ENCODE data around the gene VAT1. TPM values are rescaled to one million over a fixed set of nuclear protein-coding genes. Genes with fewer than 3 reads are reported as not detected.
A peak's percentile ranks its signal among the peaks of the same experiment; 100 is the strongest.
"Not testable (repeated sequence)": the region's sequence is repeated elsewhere in the genome, so short reads cannot be mapped to it uniquely, and the experiment has no call there.

The VAT1 gene
- total and polyA plus RNA-seq, 2 experiments from 2014 or later, result 223 to 238 TPM

DNA sequence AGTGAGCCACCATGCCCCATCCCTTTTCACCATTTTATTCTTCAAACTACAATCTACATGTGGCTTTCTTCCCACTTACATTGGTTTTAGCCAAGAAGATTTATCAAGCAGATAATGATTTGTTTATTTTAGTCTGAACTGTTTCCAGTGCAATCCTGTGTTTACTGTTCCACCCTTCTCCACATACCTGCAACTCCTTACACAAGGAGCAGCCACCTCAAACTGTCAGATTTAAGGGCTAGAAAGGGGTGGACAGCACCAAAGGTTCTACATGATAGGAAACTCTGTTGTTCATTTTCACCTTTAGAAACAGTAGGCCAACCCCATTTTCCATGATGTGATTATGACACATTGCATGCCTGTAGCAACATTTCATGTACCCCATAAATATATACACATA lies 39.9 kb downstream of the VAT1 start:
- in situ Hi-C loops (cut with MboI), result no loop called here
- Histone ChIP-seq H3K27ac (no peak overlapping the region), H3K4me3 (no peak overlapping the region), H3K4me1 (ENCODE audit: insufficient read depth) (peaks cover 13% of the 10 kb centered on the region), H2AFZ (no peak overlapping the region), H3K27me3 (replicated peaks; ENCODE audit: insufficient read depth) (no peaks in the 10 kb centered on the region), H3K9ac (no peak overlapping the region), H3K9me3 (ENCODE audit: low read depth) (no peaks in the 10 kb centered on the region), H3K9me2 (ENCODE audit: insufficient read depth) (no peaks in the 10 kb centered on the region), H4K20me1 (ENCODE audit: insufficient read depth) (no peaks in the 10 kb centered on the region), H3F3A (ENCODE audit: insufficient read depth) (no peaks in the 10 kb centered on the region), H3K79me2 (ENCODE audit: insufficient read depth) (peaks cover 66% of the 10 kb centered on the region), H3K36me3 (ENCODE audit: low read depth) (no peaks in the 10 kb centered on the region), H3K4me2 (ENCODE audit: unreplicated experiment) (peak overlapping the region; percentile 18)
- no peak for DNase-seq
- no peak for TF ChIP-seq EZH2 (IDR thresholded peaks at IDR 0.05; ENCODE audit: insufficient read depth, poor library complexity, severe bottlenecking)
- no peak for TF ChIP-seq EZH2phosphoT487 (IDR thresholded peaks at IDR 0.05; ENCODE audit: insufficient read depth, low read depth)

DNA sequence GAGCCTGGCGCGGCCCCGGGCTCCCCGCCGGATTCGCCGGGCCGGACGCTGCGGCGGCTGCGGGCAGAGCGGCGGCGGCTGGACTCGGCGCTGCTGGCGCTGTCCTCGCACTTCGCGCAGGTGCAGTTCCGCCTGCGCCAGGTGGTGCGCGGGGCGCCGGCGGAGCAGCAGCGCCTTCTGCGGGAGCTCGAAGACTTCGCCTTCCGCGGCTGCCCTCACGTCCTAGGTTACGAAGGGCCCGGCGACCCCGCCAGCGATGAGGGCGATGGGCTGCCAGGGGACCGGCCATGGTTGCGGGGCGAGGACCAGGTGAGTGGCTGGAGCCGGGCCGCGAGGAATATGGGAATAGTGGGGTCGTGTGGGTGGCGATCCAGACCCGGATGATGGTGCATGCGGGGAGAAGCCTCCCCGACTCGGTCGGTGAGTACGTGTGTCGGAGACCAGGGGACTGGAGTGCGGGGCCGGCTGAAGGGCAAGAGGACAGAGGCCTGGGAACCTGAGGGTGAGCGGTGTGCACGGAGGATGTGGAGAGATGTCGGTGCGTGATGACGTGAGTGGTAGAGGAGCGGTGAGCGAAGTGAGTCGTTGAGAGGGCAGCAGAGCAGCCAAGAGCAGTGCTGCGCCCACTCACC lies 41.3 kb downstream of the VAT1 start:
- H3K4me2 ChIP-seq (ENCODE audit: unreplicated experiment), result peak overlapping the region; percentile 77
- WGBS, 2 experiments (ENCODE audit: low coverage in 1 of 2, low lambda C conversion rate in 2 of 2, missing lambda C conversion rate in 2 of 2), result 1% methylated on average over 61 to 64 of the region's 67 CpGs
- peak overlapping the region; percentile 82 for H3K9ac ChIP-seq
- peak; percentile 87 for DNase-seq
- H3F3A ChIP-seq (ENCODE audit: insufficient read depth), result no peaks in the 10 kb centered on the region
- H3K9me3 ChIP-seq (ENCODE audit: low read depth), result no peaks in the 10 kb centered on the region
- H3K36me3 ChIP-seq (ENCODE audit: low read depth), result no peaks in the 10 kb centered on the region
- H3K4me3 ChIP-seq, result peak overlapping the region; percentile 92
- H3K79me2 ChIP-seq (ENCODE audit: insufficient read depth), result peaks cover 61% of the 10 kb centered on the region
- no peak for TF ChIP-seq EZH2 (IDR thresholded peaks at IDR 0.05; ENCODE audit: insufficient read depth, poor library complexity, severe bottlenecking)
- no peak for TF ChIP-seq EZH2phosphoT487 (IDR thresholded peaks at IDR 0.05; ENCODE audit: insufficient read depth, low read depth)
- H3K27me3 ChIP-seq (replicated peaks; ENCODE audit: insufficient read depth), result no peaks in the 10 kb centered on the region
- no peaks in the 10 kb centered on the region for H3K9me2 ChIP-seq (ENCODE audit: insufficient read depth)
- H3K4me1 ChIP-seq (ENCODE audit: insufficient read depth), result peaks cover 13% of the 10 kb centered on the region
- H2AFZ ChIP-seq, result peak overlapping the region; percentile 82
- peak overlapping the region; percentile 26 for H3K27ac ChIP-seq
- H4K20me1 ChIP-seq (ENCODE audit: insufficient read depth), result no peaks in the 10 kb centered on the region
- in situ Hi-C loops (cut with MboI), result no loop called here

DNA sequence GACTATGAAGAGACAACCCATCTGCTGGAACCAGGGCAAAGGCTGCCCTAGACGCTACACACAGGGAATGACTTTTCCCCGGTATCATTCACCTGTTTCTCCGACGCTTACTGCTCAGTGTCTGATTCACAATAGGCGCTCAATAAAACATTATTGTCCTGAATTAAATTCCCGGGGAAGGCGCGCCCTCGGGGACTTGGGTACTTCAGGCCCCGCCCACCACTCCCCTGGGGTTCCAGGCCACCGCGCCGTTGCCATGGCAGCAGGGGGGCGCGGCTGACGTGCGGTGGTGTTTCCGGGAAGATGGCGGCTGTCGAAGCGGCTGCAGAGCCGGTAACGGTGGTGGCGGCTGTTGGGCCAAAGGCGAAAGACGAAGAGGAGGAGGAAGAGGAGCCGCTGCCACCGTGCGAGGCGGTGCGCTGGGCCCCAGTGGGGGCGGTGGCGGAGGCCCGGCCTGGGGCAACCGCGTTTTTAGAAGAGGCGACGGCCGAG lies 41.9 kb downstream of the VAT1 start, which contains the start of gene RUNDC1:
TSS of gene RUNDC1 (plus strand) at position 292 of the 492 bp plus-strand sequence. CDS start at position 304, 12 bp downstream.
- in situ Hi-C loops (cut with MboI), result no loop called here
- Histone ChIP-seq H3K79me2 (ENCODE audit: insufficient read depth) (peaks cover 55% of the 10 kb centered on the region), H3F3A (ENCODE audit: insufficient read depth) (no peaks in the 10 kb centered on the region), H3K9me2 (ENCODE audit: insufficient read depth) (no peaks in the 10 kb centered on the region), H3K4me3 (peak within 1 kb of the TSS; percentile 92), H3K9me3 (ENCODE audit: low read depth) (no peaks in the 10 kb centered on the region), H3K4me1 (ENCODE audit: insufficient read depth) (peaks cover 13% of the 10 kb centered on the region), H2AFZ (peak within 1 kb of the TSS; percentile 82), H3K27ac (peak within 1 kb of the TSS; percentile 26), H3K27me3 (replicated peaks; ENCODE audit: insufficient read depth) (no peaks in the 10 kb centered on the region), H3K4me2 (ENCODE audit: unreplicated experiment) (peak within 1 kb of the TSS; percentile 77), H4K20me1 (ENCODE audit: insufficient read depth) (no peaks in the 10 kb centered on the region), H3K36me3 (ENCODE audit: low read depth) (no peaks in the 10 kb centered on the region), H3K9ac (peak within 1 kb of the TSS; percentile 82)
- WGBS, 2 experiments (ENCODE audit: low coverage in 1 of 2, low lambda C conversion rate in 2 of 2, missing lambda C conversion rate in 2 of 2), result 0 to 1% methylated on average over 22 to 37 of the region's 39 CpGs
- TF ChIP-seq EZH2phosphoT487 (IDR thresholded peaks at IDR 0.05; ENCODE audit: insufficient read depth, low read depth) (no peak), EZH2 (IDR thresholded peaks at IDR 0.05; ENCODE audit: insufficient read depth, poor library complexity, severe bottlenecking) (no peak)
- peak; percentile 95 for DNase-seq

DNA sequence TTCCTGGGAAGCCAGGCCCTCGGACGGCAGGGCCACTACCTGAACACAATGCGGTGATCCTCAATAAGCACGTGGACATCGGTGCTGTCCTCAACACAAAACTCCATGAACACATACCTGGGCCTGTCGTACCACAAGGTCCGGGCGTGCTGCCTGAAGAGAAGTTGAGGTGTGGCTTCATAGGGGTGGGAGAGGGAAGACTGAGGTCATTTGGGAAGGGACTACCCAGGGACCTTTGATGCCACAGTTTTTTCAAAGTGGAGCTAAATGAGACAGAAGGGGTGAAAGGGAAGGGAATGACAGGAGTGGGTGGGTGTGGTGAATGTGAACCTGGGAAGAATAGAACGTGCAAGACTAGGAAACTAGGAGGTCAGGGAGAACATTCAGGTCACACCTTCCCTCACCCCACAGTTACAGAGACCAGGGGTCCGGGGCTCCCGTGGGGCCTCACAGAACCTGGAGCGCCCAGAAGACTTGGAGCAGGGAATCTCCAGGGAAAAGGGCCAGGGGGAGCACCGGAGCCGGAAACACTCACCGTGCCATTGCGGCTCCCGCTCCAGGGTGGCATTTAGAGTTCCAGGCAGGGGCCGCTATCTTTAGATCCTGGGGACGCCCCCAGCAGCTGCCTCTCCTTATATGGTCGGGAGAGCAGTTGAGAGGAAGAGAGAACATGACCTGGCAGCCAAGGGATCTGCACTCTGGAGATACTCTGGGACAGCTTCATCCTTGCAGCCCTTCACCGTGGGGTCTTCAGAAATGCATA lies 42.5 kb downstream of the VAT1 start, which contains the start of gene PTGES3L:
TSS of gene PTGES3L (minus strand) at position 570 of the 763 bp plus-strand sequence. CDS start at position 543, 27 bp downstream.
- H3K9me2 ChIP-seq (ENCODE audit: insufficient read depth), result no peaks in the 10 kb centered on the region
- no peaks in the 10 kb centered on the region for H3K9me3 ChIP-seq (ENCODE audit: low read depth)
- DNase-seq, result peak; percentile 62
- H3K27ac ChIP-seq, result peak within 1 kb of the TSS; percentile 26
- 39 to 40% methylated on average over 20 to 21 of the region's 21 CpGs for WGBS, 2 experiments (ENCODE audit: low coverage in 1 of 2, low lambda C conversion rate in 2 of 2, missing lambda C conversion rate in 2 of 2)
- H3F3A ChIP-seq (ENCODE audit: insufficient read depth), result no peaks in the 10 kb centered on the region
- peak within 1 kb of the TSS; percentile 82 for H2AFZ ChIP-seq
- no peaks in the 10 kb centered on the region for H4K20me1 ChIP-seq (ENCODE audit: insufficient read depth)
- H3K4me1 ChIP-seq (ENCODE audit: insufficient read depth), result peaks cover 13% of the 10 kb centered on the region
- H3K4me3 ChIP-seq, result peak within 1 kb of the TSS; percentile 92
- TF ChIP-seq EZH2phosphoT487 (IDR thresholded peaks at IDR 0.05; ENCODE audit: insufficient read depth, low read depth) (no peak), EZH2 (IDR thresholded peaks at IDR 0.05; ENCODE audit: insufficient read depth, poor library complexity, severe bottlenecking) (no peak)
- no peaks in the 10 kb centered on the region for H3K36me3 ChIP-seq (ENCODE audit: low read depth)
- peak within 1 kb of the TSS; percentile 82 for H3K9ac ChIP-seq
- peaks cover 49% of the 10 kb centered on the region for H3K79me2 ChIP-seq (ENCODE audit: insufficient read depth)
- H3K27me3 ChIP-seq (replicated peaks; ENCODE audit: insufficient read depth), result no peaks in the 10 kb centered on the region
- H3K4me2 ChIP-seq (ENCODE audit: unreplicated experiment), result peak within 1 kb of the TSS; percentile 77
- in situ Hi-C loops (cut with MboI), result no loop called here

GRCh38 chr17:42975701-42976100 lies 46.5 kb downstream of the VAT1 start:
- H3K4me2 ChIP-seq (ENCODE audit: unreplicated experiment); in situ Hi-C loops (cut with MboI); H3K36me3 ChIP-seq (ENCODE audit: low read depth); H3K4me1 ChIP-seq (ENCODE audit: insufficient read depth); H2AFZ ChIP-seq; DNase-seq; H3F3A ChIP-seq (ENCODE audit: insufficient read depth); H3K9me2 ChIP-seq (ENCODE audit: insufficient read depth); H3K4me3 ChIP-seq; H3K79me2 ChIP-seq (ENCODE audit: insufficient read depth); H4K20me1 ChIP-seq (ENCODE audit: insufficient read depth); H3K27ac ChIP-seq; H3K27me3 ChIP-seq (replicated peaks; ENCODE audit: insufficient read depth); H3K9me3 ChIP-seq (ENCODE audit: low read depth); H3K9ac ChIP-seq: not testable (repeated sequence)
- 89% methylated on average over 16 of the region's 16 CpGs for WGBS, 2 experiments (ENCODE audit: low coverage in 1 of 2, low lambda C conversion rate in 2 of 2, missing lambda C conversion rate in 2 of 2)
